Erythroblast (primary cell): ENCODE results near the gene ERFL.

Source experiments
- GATA1 ChIP-seq: IDR thresholded peaks from 2 replicates; pipeline ENCODE4 v1.6.1; 2011; ENCODE audit warnings: low read depth, mild to moderate bottlenecking, control low read depth, low read length, moderate library complexity
- POLR2A ChIP-seq: IDR thresholded peaks from 2 replicates; pipeline ENCODE4 v1.6.1; 2011; ENCODE audit warnings: mild to moderate bottlenecking, low read length

- no peak for TF ChIP-seq POLR2A
- no peak for TF ChIP-seq GATA1
Measured at GRCh38 chr19:41863209-41863931, 64.9 kb downstream of the ERFL start.
